Astrocyte of the hippocampus (primary cell): Measurements from ENCODE around the gene SLC34A2.
"Not testable (repeated sequence)": the region's sequence is repeated elsewhere in the genome, so short reads cannot be mapped to it uniquely, and the experiment has no call there.

Source experiments
- DNase-seq: peaks from one replicate; pipeline ENCODE4 v3.0.0; 2011; ENCODE audit warnings: low read depth, low spot score

Gene SLC34A2, protein sequence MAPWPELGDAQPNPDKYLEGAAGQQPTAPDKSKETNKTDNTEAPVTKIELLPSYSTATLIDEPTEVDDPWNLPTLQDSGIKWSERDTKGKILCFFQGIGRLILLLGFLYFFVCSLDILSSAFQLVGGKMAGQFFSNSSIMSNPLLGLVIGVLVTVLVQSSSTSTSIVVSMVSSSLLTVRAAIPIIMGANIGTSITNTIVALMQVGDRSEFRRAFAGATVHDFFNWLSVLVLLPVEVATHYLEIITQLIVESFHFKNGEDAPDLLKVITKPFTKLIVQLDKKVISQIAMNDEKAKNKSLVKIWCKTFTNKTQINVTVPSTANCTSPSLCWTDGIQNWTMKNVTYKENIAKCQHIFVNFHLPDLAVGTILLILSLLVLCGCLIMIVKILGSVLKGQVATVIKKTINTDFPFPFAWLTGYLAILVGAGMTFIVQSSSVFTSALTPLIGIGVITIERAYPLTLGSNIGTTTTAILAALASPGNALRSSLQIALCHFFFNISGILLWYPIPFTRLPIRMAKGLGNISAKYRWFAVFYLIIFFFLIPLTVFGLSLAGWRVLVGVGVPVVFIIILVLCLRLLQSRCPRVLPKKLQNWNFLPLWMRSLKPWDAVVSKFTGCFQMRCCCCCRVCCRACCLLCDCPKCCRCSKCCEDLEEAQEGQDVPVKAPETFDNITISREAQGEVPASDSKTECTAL

GRCh38 chr4:25654971-25655963 lies at the start of gene SLC34A2:
SLC34A2 (plus strand) TSS chr4:25655851; CDS start chr4:25662501, 6,650 bp downstream.
- DNase-seq, result peak; percentile 46

GRCh38 chr4:25608644-25609043 lies 47.0 kb upstream of the SLC34A2 start:
- DNase-seq, result no peak

- no peak for DNase-seq
Observed at GRCh38 chr4:25609976-25610375, 45.7 kb upstream of the SLC34A2 start.

- DNase-seq, result not testable (repeated sequence)
Observed at GRCh38 chr4:25613613-25614012, 42.0 kb upstream of the SLC34A2 start.

- DNase-seq, result no peak
Observed at GRCh38 chr4:25614807-25615206, 40.8 kb upstream of the SLC34A2 start.

GRCh38 chr4:25621027-25621930 lies 34.4 kb upstream of the SLC34A2 start:
- peak; percentile 86 for DNase-seq

GRCh38 chr4:25624616-25625015 lies 31.0 kb upstream of the SLC34A2 start:
- DNase-seq, result peak; percentile 42

- DNase-seq, result peak; percentile 65
Observed at GRCh38 chr4:25628451-25628850, 27.2 kb upstream of the SLC34A2 start.

GRCh38 chr4:25632135-25632534 lies 23.5 kb upstream of the SLC34A2 start:
- no peak for DNase-seq

DNA sequence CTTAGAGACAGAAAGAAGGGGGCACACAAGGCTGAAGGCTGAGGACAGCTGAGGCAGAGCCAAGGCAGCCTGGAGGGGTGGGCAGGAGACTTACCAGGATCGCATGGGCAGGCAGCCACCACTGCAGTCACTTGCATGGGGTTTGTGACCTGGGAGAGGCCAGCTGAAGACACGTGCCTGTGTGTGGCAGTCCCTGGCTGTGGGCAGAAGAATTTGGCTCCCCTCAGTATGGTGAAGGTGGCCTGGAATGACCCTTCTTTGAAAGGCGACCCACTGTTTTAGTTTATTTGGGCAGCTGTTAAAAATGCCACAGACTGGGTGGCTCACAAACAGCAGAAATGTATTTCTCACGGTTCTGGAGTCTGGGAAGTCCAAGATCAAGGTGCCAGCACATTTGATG lies 22.1 kb upstream of the SLC34A2 start:
- DNase-seq, result no peak

- DNase-seq, result no peak
Observed at GRCh38 chr4:25635501-25635900, 20.1 kb upstream of the SLC34A2 start.

DNA sequence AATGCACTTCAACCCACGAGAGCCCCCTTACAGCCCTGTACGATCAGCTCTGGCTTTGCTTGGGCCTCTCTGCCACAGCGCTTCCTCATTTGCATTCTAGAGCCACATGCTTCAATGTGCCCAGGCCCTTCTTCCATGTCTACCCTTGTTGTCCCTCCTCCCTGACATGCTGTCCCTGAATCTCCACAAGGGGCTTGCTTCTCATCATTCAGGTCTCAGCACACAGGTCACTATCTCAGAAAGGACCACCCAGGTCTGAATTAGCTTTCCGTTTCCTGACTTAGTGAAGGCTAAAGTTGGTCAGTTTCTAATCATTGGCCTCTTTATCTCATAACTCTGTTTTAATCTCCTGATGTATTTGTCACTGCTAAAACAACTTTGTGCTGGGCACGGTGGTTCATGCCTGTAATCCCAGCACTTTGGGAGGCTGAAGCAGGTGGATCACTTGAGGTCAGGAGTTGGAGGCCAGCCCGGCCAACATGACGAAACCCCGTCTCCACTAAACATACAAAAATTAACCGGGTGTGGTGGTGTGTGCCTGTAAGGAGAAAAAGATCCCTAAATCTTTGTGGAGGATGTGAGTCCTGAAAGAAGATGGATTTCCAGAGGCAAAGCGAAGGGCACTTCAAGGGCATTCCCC lies 17.9 kb upstream of the SLC34A2 start:
- no peak for DNase-seq

DNA sequence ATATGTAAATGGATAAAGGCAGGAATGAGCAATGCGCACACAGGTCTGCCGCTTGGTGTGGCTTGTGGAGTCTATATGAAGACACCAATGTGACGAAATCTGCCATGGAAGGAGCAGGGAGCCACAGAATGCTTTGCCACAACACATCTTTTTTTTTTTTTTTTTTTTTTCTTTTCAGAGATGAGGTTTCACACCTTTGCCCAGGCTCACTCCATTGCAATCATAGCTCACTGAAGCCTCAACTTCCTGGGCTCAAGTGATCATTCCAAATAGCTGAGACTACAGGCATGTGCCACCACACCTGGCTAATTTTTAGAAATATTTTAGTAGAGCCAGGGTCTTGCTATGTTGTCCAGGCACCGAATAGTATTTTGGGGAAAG lies 17.4 kb upstream of the SLC34A2 start:
- DNase-seq, result no peak

- DNase-seq, result no peak
Observed at GRCh38 chr4:25638806-25639205, 16.8 kb upstream of the SLC34A2 start.

- no peak for DNase-seq
Observed at GRCh38 chr4:25650311-25650710, 5.3 kb upstream of the SLC34A2 start.

GRCh38 chr4:25651682-25652081 lies 4.0 kb upstream of the SLC34A2 start:
- DNase-seq, result no peak

- DNase-seq, result peak; percentile 70
Observed at GRCh38 chr4:25654031-25654970, 1.4 kb upstream of the SLC34A2 start.

- no peak for DNase-seq
Observed at GRCh38 chr4:25656031-25656430, 380 bp downstream of the SLC34A2 start.

DNA sequence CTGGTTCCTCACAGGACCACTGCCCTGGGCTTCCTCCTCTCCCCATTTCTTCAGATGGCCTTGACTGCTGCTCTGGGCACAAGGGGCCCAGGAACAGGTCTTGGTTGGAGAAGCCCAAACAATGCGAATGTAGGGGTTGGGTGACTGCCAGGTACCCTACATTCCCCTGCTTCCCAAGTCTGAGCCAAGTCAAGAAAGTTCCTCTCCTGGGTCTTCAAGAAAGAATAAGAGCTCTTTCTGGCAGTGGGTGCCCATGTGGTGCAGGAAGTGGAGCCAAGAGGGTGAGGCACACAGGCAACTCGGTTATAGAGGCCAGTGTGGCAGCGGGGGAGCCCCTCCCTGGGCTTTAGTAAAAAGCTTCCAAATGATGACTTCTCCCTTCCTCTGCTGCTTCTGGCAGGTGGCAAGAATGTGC lies 2.7 kb downstream of the SLC34A2 start:
- no peak for DNase-seq
